HEK293 (cell line): ENCODE measurements around the gene ACSS1.

Experiments
- CTCF ChIA-PET: fragments of 350-600 bp; formaldehyde crosslinking; extraction: SDS; loops from one replicate; lab custom pipeline; 2021; ENCODE audit warnings: antibody characterized with exemption; lab: Yijun Ruan, JAX
- POLR2A ChIA-PET: fragments of 300-600 bp; formaldehyde crosslinking; extraction: SDS; loops from one replicate; lab custom pipeline; 2020; ENCODE audit warnings: antibody characterized with exemption, inconsistent platforms; lab: Yijun Ruan, JAX
- H3K27ac ChIP-seq: fragments of 200-500 bp; sonication (Bioruptor generic); 2 replicates; pipeline ENCODE4 v1.5.1; 2014; ENCODE audit warnings: low read depth, low read length, control low read depth, inconsistent platforms; ENCODE audit errors: extremely low read depth
- H3K36me3 ChIP-seq, 2 experiments: fragments of 200-500 bp in 1 of 2; sonication (Bioruptor generic) in 1 of 2; 1 replicate in 1 of 2; 2 replicates in 1 of 2; pipeline ENCODE4 v1.5.1; 2014 to 2017; ENCODE audit warnings: inconsistent platforms in 2 of 2, low read length in 2 of 2; ENCODE audit not compliant: control insufficient read depth in 2 of 2, insufficient read depth in 1 of 2
- H3K4me1 ChIP-seq: fragments of 200-500 bp; sonication (Bioruptor generic); 2 replicates; pipeline ENCODE4 v1.5.1; 2014; ENCODE audit warnings: mild to moderate bottlenecking, low read length, inconsistent platforms; ENCODE audit not compliant: control insufficient read depth, insufficient read depth
- H3K4me3 ChIP-seq: 2 replicates; pipeline ENCODE4 v1.5.1; 2011; ENCODE audit warnings: low read depth, mild to moderate bottlenecking, control low read depth, low read length, moderate library complexity
- H3K9me3 ChIP-seq: fragments of 200-500 bp; sonication (Bioruptor generic); 2 replicates; pipeline ENCODE4 v1.5.1; 2014; ENCODE audit warnings: low read depth, low read length, inconsistent platforms; ENCODE audit not compliant: control insufficient read depth, insufficient read depth
- GFI1B ChIP-seq: fragments of 450-650 bp; formaldehyde crosslinking; IDR thresholded peaks from 2 replicates; pipeline ENCODE4 v1.5.1; 2016; ENCODE audit warnings: missing biosample characterization, missing genetic modification characterization
- HIC1 ChIP-seq: fragments of 450-650 bp; formaldehyde crosslinking; IDR thresholded peaks from 2 replicates; pipeline ENCODE4 v1.5.1; 2016; ENCODE audit warnings: missing biosample characterization, missing genetic modification characterization
- IKZF3 ChIP-seq: fragments of 450-650 bp; IDR thresholded peaks from 2 replicates; pipeline ENCODE4 v1.5.0; 2018; ENCODE audit warnings: missing biosample characterization, mild to moderate bottlenecking, missing genetic modification characterization, moderate library complexity
- KLF10 ChIP-seq: fragments of 450-650 bp; IDR thresholded peaks from 2 replicates; pipeline ENCODE4 v1.5.1; 2018; ENCODE audit warnings: missing biosample characterization, mild to moderate bottlenecking, missing genetic modification characterization
- PBX3 ChIP-seq: sonication (generic); formaldehyde crosslinking; IDR thresholded peaks from 2 replicates; pipeline ENCODE4 v1.8.1; 2022; ENCODE audit warnings: mild to moderate bottlenecking, moderate library complexity, missing genetic modification reagents
- REST ChIP-seq: fragments of 450-650 bp; formaldehyde crosslinking; IDR thresholded peaks from 2 replicates; pipeline ENCODE4 v1.5.1; 2016; ENCODE audit warnings: missing biosample characterization, missing genetic modification characterization
- SALL2 ChIP-seq: fragments of 450-650 bp; formaldehyde crosslinking; IDR thresholded peaks from 2 replicates; pipeline ENCODE4 v1.5.0; 2017; ENCODE audit warnings: missing biosample characterization, mild to moderate bottlenecking, missing genetic modification characterization, borderline replicate concordance
- SETDB1 ChIP-seq: IDR thresholded peaks from one replicate; pipeline ENCODE4 v1.6.1; 2017; ENCODE audit warnings: mild to moderate bottlenecking, low read length, moderate library complexity, mixed read lengths; ENCODE audit not compliant: insufficient read length
- SP3 ChIP-seq: fragments of 450-650 bp; formaldehyde crosslinking; IDR thresholded peaks from 2 replicates; pipeline ENCODE4 v1.5.1; 2016; ENCODE audit warnings: missing biosample characterization, missing genetic modification characterization
- ZBTB17 ChIP-seq: fragments of 450-650 bp; formaldehyde crosslinking; IDR thresholded peaks from 2 replicates; pipeline ENCODE4 v1.5.1; 2016; ENCODE audit warnings: missing biosample characterization, missing genetic modification characterization
- ZNF132 ChIP-seq: fragments of 450-650 bp; formaldehyde crosslinking; IDR thresholded peaks from 2 replicates; pipeline ENCODE4 v1.5.1; 2017; ENCODE audit warnings: missing biosample characterization, missing genetic modification characterization, borderline replicate concordance
- ZNF184 ChIP-seq: fragments of 450-650 bp; IDR thresholded peaks from 2 replicates; pipeline ENCODE4 v1.5.1; 2018; ENCODE audit warnings: missing biosample characterization, mild to moderate bottlenecking, missing genetic modification characterization
- ZNF239 ChIP-seq: fragments of 450-650 bp; formaldehyde crosslinking; IDR thresholded peaks from 2 replicates; pipeline ENCODE4 v1.5.1; 2016; ENCODE audit warnings: missing biosample characterization, missing genetic modification characterization
- ZNF302 ChIP-seq: fragments of 450-650 bp; formaldehyde crosslinking; IDR thresholded peaks from 2 replicates; pipeline ENCODE4 v1.5.1; 2016; ENCODE audit warnings: missing biosample characterization, missing genetic modification characterization, low read depth
- ZNF311 ChIP-seq: fragments of 450-650 bp; formaldehyde crosslinking; IDR thresholded peaks from 2 replicates; pipeline ENCODE4 v1.5.1; 2017; ENCODE audit warnings: missing biosample characterization, missing genetic modification characterization, borderline replicate concordance
- ZNF335 ChIP-seq: fragments of 450-650 bp; formaldehyde crosslinking; conservative IDR thresholded peaks from 2 replicates; pipeline ENCODE4 v1.5.1; 2016; ENCODE audit warnings: missing biosample characterization, missing genetic modification characterization
- ZNF366 ChIP-seq: fragments of 450-650 bp; formaldehyde crosslinking; conservative IDR thresholded peaks from 2 replicates; pipeline ENCODE4 v1.5.1; 2016; ENCODE audit warnings: missing biosample characterization, missing genetic modification characterization
- ZNF404 ChIP-seq: fragments of 450-650 bp; formaldehyde crosslinking; IDR thresholded peaks from 2 replicates; pipeline ENCODE4 v1.5.1; 2017; ENCODE audit warnings: missing biosample characterization, missing genetic modification characterization
- ZNF433 ChIP-seq: fragments of 450-650 bp; formaldehyde crosslinking; IDR thresholded peaks from 2 replicates; pipeline ENCODE4 v1.5.1; 2016; ENCODE audit warnings: missing biosample characterization, missing genetic modification characterization, low read depth
- ZNF654 ChIP-seq: fragments of 450-650 bp; formaldehyde crosslinking; IDR thresholded peaks from 2 replicates; pipeline ENCODE4 v1.5.1; 2016; ENCODE audit warnings: low read depth, missing biosample characterization, missing genetic modification characterization
- ZNF658 ChIP-seq: fragments of 450-650 bp; formaldehyde crosslinking; IDR thresholded peaks from 2 replicates; pipeline ENCODE4; 2016; ENCODE audit warnings: missing biosample characterization, missing genetic modification characterization
- ZNF660 ChIP-seq: fragments of 450-650 bp; IDR thresholded peaks from 2 replicates; pipeline ENCODE4 v1.5.1; 2018; ENCODE audit warnings: missing biosample characterization, mild to moderate bottlenecking, missing genetic modification characterization
- ZNF664 ChIP-seq: fragments of 450-650 bp; formaldehyde crosslinking; IDR thresholded peaks from 2 replicates; pipeline ENCODE4 v1.5.1; 2016; ENCODE audit warnings: missing biosample characterization, missing genetic modification characterization
- ZNF785 ChIP-seq: fragments of 450-650 bp; formaldehyde crosslinking; IDR thresholded peaks from 2 replicates; pipeline ENCODE4 v1.5.1; 2016; ENCODE audit warnings: missing biosample characterization, missing genetic modification characterization

The ACSS1 gene

GRCh38 chr20:24970030-24970553 lies 87.8 kb downstream of the ACSS1 start:
- H3K27ac ChIP-seq, result no peak overlapping the region
- H3K36me3 ChIP-seq, result peaks cover 0 to 80% of the 10 kb centered on the region in 2 experiments; a peak in 2 of 3 replicates
- CTCF ChIA-PET, result no interaction called here
- H3K4me1 ChIP-seq, result no peaks in the 10 kb centered on the region
- no peaks in the 10 kb centered on the region for H3K9me3 ChIP-seq
- TF ChIP-seq PBX3 (CRISPR knock-in tag), result no peak
- no peak for TF ChIP-seq ZNF239 (tag by site-specific recombination)
- no peak for TF ChIP-seq ZNF404 (tag by site-specific recombination)
- no peak for TF ChIP-seq ZNF311
- no peak for TF ChIP-seq ZNF184 (tag by site-specific recombination)
- no peak for TF ChIP-seq SALL2 (tag by site-specific recombination)
- no peak for TF ChIP-seq HIC1 (tag by site-specific recombination)
- TF ChIP-seq ZNF664 (tag by site-specific recombination), result no peak
- TF ChIP-seq SP3 (tag by site-specific recombination), result no peak
- no peak for TF ChIP-seq GFI1B (tag by site-specific recombination)
- no peak for TF ChIP-seq ZNF785 (tag by site-specific recombination)
- no peak for TF ChIP-seq ZBTB17 (tag by site-specific recombination)
- no peak for TF ChIP-seq ZNF433
- TF ChIP-seq REST (tag by site-specific recombination), result no peak
- TF ChIP-seq ZNF366 (tag by site-specific recombination), result no peak
- no peak for TF ChIP-seq ZNF302 (tag by site-specific recombination)
- no peak for TF ChIP-seq ZNF660 (tag by site-specific recombination)
- no peak for TF ChIP-seq SETDB1
- TF ChIP-seq, all 188 proteins: peak for 0
- POLR2A ChIA-PET, result no interaction called here
- no peak overlapping the region for H3K4me3 ChIP-seq

- no peak overlapping the region for H3K27ac ChIP-seq
- POLR2A ChIA-PET, result no interaction called here
- TF ChIP-seq ZNF658 (no peak), IKZF3 (tag by site-specific recombination) (no peak), KLF10 (tag by site-specific recombination) (no peak), ZNF654 (tag by site-specific recombination) (no peak), ZNF132 (tag by site-specific recombination) (no peak), ZNF335 (tag by site-specific recombination) (no peak)
- TF ChIP-seq, all 188 proteins: peak for 0
- CTCF ChIA-PET, result no interaction called here
- Histone ChIP-seq H3K36me3 (peaks cover 0 to 86% of the 10 kb centered on the region in 2 experiments; a peak in 2 of 3 replicates), H3K4me3 (no peak overlapping the region), H3K4me1 (no peaks in the 10 kb centered on the region), H3K9me3 (no peaks in the 10 kb centered on the region)
Measured at GRCh38 chr20:24969186-24970029, 88.5 kb downstream of the ACSS1 start.
